ENCODE results near the gene DNAH11.

Gene DNAH11

DNA sequence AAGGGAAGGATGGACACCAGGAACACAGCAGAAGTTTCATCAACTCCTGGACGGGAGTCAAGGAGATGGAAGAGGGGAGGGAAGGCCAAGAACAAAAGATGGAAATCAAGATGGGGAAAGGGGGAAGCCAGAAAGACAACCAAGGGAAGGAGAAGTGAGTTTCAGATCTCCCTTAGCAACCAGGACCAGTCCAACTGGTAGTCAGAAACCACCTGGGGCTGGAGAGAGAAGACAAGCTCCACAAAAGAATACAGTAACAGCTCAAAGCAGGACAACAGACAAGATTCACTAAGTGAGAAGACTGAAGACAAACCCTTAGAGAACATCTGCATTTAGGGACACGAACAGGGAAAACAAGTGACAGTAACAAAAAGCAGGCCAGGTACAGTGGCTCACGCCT is 372.3 kb downstream of the DNAH11 start:
- DNase-seq (ENCODE audit: low spot score) = no peak
- TF ChIP-seq CTCF (IDR thresholded peaks at IDR 0.05; ENCODE audit: borderline replicate concordance, control extremely low read depth, extremely low read depth, insufficient read depth, missing control alignments) = no peak
- in situ Hi-C loops (cut with MboI; ENCODE audit: low sequenced_read_pairs, unreplicated experiment) = no loop called here

GRCh38 chr7:21916176-21916575 is 373.3 kb downstream of the DNAH11 start:
- DNase-seq (ENCODE audit: low spot score) = no peak
- in situ Hi-C loops (cut with MboI; ENCODE audit: low sequenced_read_pairs, unreplicated experiment) = no loop called here
- TF ChIP-seq CTCF (IDR thresholded peaks at IDR 0.05; ENCODE audit: borderline replicate concordance, control extremely low read depth, extremely low read depth, insufficient read depth, missing control alignments) = no peak

- in situ Hi-C loops (cut with MboI; ENCODE audit: low sequenced_read_pairs, unreplicated experiment) = no loop called here
- no peak for TF ChIP-seq CTCF (IDR thresholded peaks at IDR 0.05; ENCODE audit: borderline replicate concordance, control extremely low read depth, extremely low read depth, insufficient read depth, missing control alignments)
- no peak for DNase-seq (ENCODE audit: low spot score)
Observed at GRCh38 chr7:21916629-21917028, 373.8 kb downstream of the DNAH11 start.

DNA sequence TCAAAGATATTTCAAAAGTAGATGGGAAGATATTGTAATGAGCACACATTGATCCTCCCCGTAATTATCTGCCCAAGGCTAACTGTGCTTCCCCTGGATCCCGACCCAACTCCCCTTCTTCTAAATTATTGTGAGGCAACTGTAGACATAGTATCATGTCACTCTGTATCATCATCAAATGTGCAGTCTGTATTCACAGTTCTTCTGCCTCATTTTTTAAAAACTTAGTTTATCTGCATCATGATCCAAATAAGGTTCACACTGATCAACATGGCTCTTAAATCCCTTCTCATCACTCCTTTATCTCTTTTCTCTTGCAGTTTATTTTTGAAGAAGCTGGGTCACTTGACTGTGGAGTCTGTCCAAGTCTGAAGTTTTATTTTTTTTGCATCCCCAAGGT is 375.4 kb downstream of the DNAH11 start:
- no peak for TF ChIP-seq CTCF (IDR thresholded peaks at IDR 0.05; ENCODE audit: borderline replicate concordance, control extremely low read depth, extremely low read depth, insufficient read depth, missing control alignments)
- no peak for DNase-seq (ENCODE audit: low spot score)
- in situ Hi-C loops (cut with MboI; ENCODE audit: low sequenced_read_pairs, unreplicated experiment) = no loop called here

DNA sequence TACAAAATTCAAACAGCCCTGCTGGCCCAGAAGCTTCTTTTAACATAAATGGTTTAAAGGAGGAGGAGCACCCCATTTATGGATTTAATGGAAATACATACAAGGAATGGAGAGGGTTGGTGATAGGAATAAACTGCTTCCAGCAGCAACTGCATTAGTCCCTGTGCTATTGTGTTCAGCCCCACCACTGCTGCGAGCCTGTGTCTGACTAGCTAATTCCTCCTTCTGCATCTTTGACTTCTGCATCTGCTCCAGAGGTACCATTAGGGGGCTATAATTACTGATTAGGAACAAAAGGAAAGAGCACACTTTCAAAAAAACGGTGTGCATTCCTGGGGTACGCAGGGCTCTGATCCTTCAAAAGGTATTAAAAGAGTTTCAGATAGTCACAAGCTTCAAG is 378.1 kb downstream of the DNAH11 start:
- TF ChIP-seq CTCF (IDR thresholded peaks at IDR 0.05; ENCODE audit: borderline replicate concordance, control extremely low read depth, extremely low read depth, insufficient read depth, missing control alignments) = no peak
- no peak for DNase-seq (ENCODE audit: low spot score)
- in situ Hi-C loops (cut with MboI; ENCODE audit: low sequenced_read_pairs, unreplicated experiment) = no loop called here

DNA sequence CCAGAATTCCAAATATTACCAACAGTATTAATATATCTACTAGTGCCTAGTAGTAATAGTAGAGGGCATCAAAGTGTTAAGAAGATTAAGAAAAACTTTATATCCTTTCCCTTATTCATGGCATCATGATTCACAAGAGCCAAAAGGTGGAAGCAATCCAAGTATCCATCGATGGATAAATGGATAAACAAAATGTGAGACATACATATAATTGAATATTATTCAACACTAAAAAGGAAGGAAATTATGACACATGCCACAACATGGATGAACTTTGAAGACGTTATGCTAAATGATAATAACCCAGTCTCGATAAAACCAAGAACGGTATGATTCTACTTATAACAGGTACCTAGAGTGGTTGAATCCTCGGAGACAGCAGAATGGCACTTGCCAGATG is 379.8 kb downstream of the DNAH11 start:
- DNase-seq (ENCODE audit: low spot score) = no peak
- no peak for TF ChIP-seq CTCF (IDR thresholded peaks at IDR 0.05; ENCODE audit: borderline replicate concordance, control extremely low read depth, extremely low read depth, insufficient read depth, missing control alignments)
- in situ Hi-C loops (cut with MboI; ENCODE audit: low sequenced_read_pairs, unreplicated experiment) = no loop called here

DNA sequence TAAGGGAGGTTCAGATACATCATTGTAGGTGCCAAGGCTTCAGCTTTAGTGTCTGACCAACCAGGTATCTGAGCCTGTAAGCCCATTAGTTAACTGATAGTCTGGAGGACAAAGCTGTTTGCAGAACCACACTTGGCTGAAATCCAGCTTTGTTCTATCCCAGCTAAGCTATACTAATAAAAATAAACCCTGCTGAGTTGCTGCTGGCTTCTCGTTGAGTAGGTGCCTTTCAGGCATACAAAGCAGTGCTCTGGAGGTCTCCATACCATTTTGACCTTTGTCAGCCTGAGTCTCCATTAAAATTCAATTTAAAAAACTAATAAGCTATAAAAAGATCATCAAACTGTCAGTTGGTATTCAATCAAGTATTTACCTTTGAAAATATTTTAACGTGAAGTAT is 380.8 kb downstream of the DNAH11 start:
- no peak for TF ChIP-seq CTCF (IDR thresholded peaks at IDR 0.05; ENCODE audit: borderline replicate concordance, control extremely low read depth, extremely low read depth, insufficient read depth, missing control alignments)
- in situ Hi-C loops (cut with MboI; ENCODE audit: low sequenced_read_pairs, unreplicated experiment) = no loop called here
- DNase-seq (ENCODE audit: low spot score) = no peak
